GM12892 (cell line): Measurements from ENCODE around the gene FERMT3.

ENCODE experiments used
- POLR2A ChIP-seq: IDR thresholded peaks from 2 replicates; pipeline ENCODE4 v1.6.1; 2011; ENCODE audit warnings: low read depth, low read length, control low read depth
- POLR2AphosphoS5 ChIP-seq: IDR thresholded peaks from 2 replicates; pipeline ENCODE4 v1.6.1; 2011; ENCODE audit warnings: low read depth, low read length, control low read depth

DNA sequence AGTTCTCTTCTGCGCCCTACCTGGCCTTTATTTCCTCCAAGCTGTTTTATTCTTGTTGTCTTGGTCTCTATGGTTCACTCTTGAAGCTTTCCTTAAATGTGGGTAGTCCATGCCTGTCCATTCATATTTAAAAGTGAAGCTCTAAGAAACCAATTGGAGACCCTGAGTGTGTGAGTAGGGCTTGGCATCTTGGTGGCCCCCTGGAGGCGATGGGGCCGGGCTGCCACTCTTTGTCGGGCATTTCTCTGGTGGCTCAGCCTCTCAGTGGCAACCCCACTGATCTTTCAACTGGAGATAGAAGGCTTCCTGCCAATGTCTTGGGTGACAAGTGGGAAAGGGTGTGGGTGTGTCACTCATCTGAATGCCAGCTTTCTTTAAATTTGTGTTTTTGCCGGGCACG, 10.4 kb downstream of the FERMT3 start:
- TF ChIP-seq POLR2A (no peak), POLR2AphosphoS5 (no peak)
